GM12864 (cell line): ENCODE data around the gene ISM2.
A peak's percentile ranks its signal among the peaks of the same experiment; 100 is the strongest.

ENCODE experiments used
- DNase-seq: peaks from one replicate; pipeline ENCODE4 v3.0.0-alpha.2; 2011; ENCODE audit warnings: low read depth
- H3K4me3 ChIP-seq: 2 replicates; pipeline ENCODE4 v1.5.1; 2011; ENCODE audit warnings: mild to moderate bottlenecking, low read depth, low read length, control low read depth
- CTCF ChIP-seq: IDR thresholded peaks from 2 replicates; pipeline ENCODE4 v1.5.1; 2011; ENCODE audit warnings: low read depth, mild to moderate bottlenecking, moderate library complexity, low read length, control low read depth, inconsistent platforms; ENCODE audit errors: missing control alignments

The ISM2 gene

GRCh38 chr14:77470224-77470870 is 28.3 kb downstream of the ISM2 start:
- TF ChIP-seq CTCF, result no peak
- DNase-seq, result no peak
- no peak overlapping the region for H3K4me3 ChIP-seq

DNA sequence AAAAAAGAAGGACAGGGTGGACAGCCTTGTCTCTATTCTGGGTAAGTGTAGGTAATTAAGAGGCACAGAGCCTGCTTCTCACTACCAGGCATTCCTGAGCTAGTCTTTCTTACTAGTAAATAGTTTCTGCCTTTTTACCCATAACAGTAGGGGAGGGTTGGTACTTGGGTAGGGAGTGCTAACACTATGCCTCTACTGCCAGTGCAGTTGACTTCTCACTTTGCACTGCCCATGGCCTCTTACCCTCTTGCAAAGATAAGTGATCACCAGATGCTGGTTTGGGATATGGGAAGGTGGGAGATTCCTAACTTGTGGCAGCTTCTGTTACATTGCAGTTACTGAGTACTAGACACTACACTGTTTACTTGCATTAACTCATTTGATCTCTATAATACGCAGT is 29.1 kb downstream of the ISM2 start:
- no peak overlapping the region for H3K4me3 ChIP-seq
- DNase-seq, result no peak
- TF ChIP-seq CTCF, result no peak

GRCh38 chr14:77469067-77469505 is 29.5 kb downstream of the ISM2 start:
- no peak for TF ChIP-seq CTCF
- DNase-seq, result no peak
- H3K4me3 ChIP-seq, result no peak overlapping the region

DNA sequence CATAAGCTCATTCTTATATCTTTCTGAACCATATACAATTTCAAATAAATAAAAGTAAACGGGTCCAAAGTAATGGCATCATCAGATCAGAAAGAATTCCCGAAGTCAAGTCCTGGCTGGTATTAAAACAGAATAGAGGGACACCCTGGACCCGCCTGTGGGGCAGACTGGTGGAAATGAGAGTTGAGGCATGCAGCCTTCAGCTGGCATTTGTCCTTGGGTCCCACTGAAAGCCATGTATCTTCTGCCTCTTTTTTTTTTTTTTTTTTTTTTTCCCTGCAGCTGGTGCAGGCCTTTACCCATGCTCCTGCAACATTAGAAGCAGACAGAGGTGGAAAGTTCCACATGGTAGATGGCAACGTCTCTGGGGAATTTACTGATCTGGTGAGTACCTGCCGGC is 30.8 kb downstream of the ISM2 start:
- no peak overlapping the region for H3K4me3 ChIP-seq
- no peak for TF ChIP-seq CTCF
- DNase-seq, result no peak

DNA sequence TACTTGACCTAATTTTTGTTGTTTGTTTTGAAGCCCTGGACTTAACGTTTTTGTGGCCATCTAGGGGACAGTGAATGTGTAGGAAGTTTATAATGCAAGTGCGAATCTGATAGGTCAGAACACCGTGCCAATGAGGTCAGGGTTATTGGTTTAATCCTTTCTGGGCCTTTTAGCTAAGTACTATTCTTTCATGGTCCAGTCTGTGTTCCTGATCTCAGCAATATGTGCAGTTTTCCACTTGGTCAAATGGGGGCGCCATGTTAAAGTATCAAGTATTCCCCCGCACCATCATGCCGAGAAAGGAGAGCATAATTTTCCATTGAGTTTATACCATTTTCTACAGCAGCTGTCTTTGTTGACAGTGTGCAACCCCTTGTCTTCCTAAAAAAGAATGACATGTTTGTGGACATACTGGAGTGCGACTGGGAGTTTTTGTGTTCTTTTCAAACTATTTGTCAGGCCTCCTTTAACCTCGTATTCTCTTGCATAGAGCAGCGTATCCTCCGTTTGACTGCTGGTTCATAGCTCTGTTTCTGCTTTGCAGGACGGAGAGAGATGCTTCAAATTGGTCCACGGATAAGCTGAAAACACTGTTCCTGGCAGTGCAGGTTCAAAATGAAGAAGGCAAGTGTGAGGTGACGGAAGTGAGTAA is 39.4 kb downstream of the ISM2 start:
- peak; percentile 43 for DNase-seq
- TF ChIP-seq CTCF, result peak; percentile 70

GRCh38 chr14:77458249-77458950 is 40.2 kb downstream of the ISM2 start:
- peak overlapping the region; percentile 94 for H3K4me3 ChIP-seq
- no peak for DNase-seq
- no peak for TF ChIP-seq CTCF

More for the DNA sequence above, 39.4 kb downstream of the ISM2 start:
- peak overlapping the region; percentile 94 for H3K4me3 ChIP-seq
